GM12864 (cell line): ENCODE data around the gene BRD3OS.

Experiments
- DNase-seq: peaks from one replicate; pipeline ENCODE4 v3.0.0-alpha.2; 2011; ENCODE audit warnings: low read depth
- H3K4me3 ChIP-seq: 2 replicates; pipeline ENCODE4 v1.5.1; 2011; ENCODE audit warnings: mild to moderate bottlenecking, low read depth, low read length, control low read depth
- CTCF ChIP-seq: IDR thresholded peaks from 2 replicates; pipeline ENCODE4 v1.5.1; 2011; ENCODE audit warnings: low read depth, mild to moderate bottlenecking, moderate library complexity, low read length, control low read depth, inconsistent platforms; ENCODE audit errors: missing control alignments

Gene BRD3OS

GRCh38 chr9:133978899-133979272 lies 46.4 kb upstream of the BRD3OS start:
- H3K4me3 ChIP-seq = no peak overlapping the region
- DNase-seq = no peak
- no peak for TF ChIP-seq CTCF

GRCh38 chr9:133979273-133979920 lies 45.9 kb upstream of the BRD3OS start:
- DNase-seq = no peak
- no peak for TF ChIP-seq CTCF
- peak overlapping the region; percentile 6 for H3K4me3 ChIP-seq

- no peak for TF ChIP-seq CTCF
- no peak for DNase-seq
- peak overlapping the region; percentile 6 for H3K4me3 ChIP-seq
Measured at GRCh38 chr9:133979921-133980863, 45.1 kb upstream of the BRD3OS start.

DNA sequence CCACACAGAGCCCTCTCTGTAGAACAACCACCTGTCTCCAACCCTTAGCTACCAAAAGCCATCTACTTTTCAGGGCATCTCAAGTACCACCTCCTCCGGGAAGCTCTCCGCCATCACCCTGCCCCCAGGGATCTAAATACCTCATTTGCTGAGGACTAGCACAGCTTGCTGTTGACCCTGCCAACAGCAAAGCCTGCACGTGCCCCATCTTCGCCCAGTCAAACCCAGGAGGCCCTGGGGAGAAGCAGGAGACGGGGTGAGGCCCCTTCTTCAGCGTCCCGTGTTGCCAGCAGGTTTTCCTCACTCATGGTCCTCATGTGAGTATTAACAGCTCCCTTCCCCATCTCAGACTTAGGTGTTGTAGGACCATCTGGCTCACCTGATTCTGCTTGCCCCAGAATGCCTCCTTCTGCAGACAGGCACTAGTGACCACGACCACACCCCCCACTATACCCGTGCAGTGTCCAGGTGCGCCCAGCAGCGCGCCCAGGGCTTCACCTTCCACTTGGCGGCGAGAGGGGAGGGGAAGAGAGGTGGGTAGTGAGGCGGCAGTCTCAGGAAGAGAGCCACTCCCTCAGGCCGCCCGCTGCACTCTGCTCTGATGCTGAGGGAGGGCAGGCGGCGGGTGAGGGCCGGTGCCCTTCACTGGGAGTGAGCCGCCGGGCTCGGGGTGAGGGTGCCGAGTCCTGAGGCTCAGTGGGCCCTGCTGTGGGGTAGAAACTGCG lies 44.3 kb upstream of the BRD3OS start:
- no peak for DNase-seq
- TF ChIP-seq CTCF = no peak
- H3K4me3 ChIP-seq = no peak overlapping the region

DNA sequence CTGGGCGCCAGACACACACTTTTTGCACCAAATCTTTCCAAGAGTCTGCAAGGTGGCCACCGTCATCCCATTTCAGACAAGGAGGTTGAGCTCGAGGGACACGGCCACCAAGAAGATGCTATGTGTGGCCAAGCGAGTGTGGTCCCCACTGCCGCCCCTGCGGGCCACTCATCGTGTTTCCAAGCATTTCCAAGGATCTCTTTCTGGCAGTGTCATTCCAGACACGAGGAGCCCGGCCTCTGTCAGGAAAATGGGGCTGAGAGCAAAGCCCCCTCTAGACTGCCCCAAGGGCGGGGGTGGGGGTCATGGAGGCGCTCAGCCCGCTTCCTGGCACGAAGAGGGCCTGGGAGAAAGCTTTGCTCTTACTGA lies 43.7 kb upstream of the BRD3OS start:
- TF ChIP-seq CTCF = no peak
- no peak overlapping the region for H3K4me3 ChIP-seq
- DNase-seq = no peak

GRCh38 chr9:133981958-133982681 lies 43.2 kb upstream of the BRD3OS start:
- TF ChIP-seq CTCF = no peak
- DNase-seq = no peak
- H3K4me3 ChIP-seq = no peak overlapping the region
